NB4 (cell line): ENCODE results near the gene COPS3.

ENCODE experiments used
- DNase-seq: peaks from one replicate; pipeline ENCODE4 v3.0.0; 2010; ENCODE audit warnings: low read depth
- H3K4me3 ChIP-seq: one replicate; pipeline ENCODE4 v1.5.1; 2011; ENCODE audit warnings: mild to moderate bottlenecking, low read depth, low read length, moderate library complexity
- CTCF ChIP-seq: IDR thresholded peaks from one replicate; pipeline ENCODE4 v1.5.1; 2012; ENCODE audit warnings: low read depth, low read length
- MAX ChIP-seq: IDR thresholded peaks from 2 replicates; pipeline ENCODE4 v1.6.1; 2011; ENCODE audit warnings: low read depth, low read length
- MYC ChIP-seq: IDR thresholded peaks from 2 replicates; pipeline ENCODE4 v1.6.1; 2011; ENCODE audit warnings: low read depth, low read length
- POLR2A ChIP-seq: IDR thresholded peaks from 2 replicates; pipeline ENCODE4 v1.6.1; 2011; ENCODE audit warnings: mild to moderate bottlenecking; ENCODE audit not compliant: insufficient read length; ENCODE audit errors: extremely low read depth

Gene COPS3

DNA sequence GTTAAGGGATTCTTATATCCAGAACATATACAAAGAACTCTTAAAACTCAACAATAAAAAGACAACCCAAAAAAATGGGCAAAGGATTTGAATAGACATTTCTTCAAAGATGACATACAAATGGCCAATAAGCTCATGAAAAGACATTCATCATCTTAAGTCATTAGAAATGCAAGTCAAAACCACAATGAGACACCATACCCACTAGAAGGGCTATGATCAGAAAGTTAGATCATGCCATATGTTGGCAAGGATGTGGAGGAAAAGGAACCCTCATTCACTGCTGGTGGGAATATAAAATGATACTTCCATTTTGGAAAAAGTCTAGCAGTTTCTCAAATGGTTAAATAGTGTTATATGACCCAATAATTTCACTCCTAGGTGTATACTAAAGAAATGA lies 84.3 kb downstream of the COPS3 start:
- TF ChIP-seq MYC (no peak), CTCF (no peak), MAX (no peak), POLR2A (no peak)
- DNase-seq = no peak
- no peak overlapping the region for H3K4me3 ChIP-seq
